HK-2 (cell line): ENCODE measurements around the gene THEMIS2.

Source experiments
- DNase-seq: peaks from one replicate; pipeline ENCODE4 v3.0.0-alpha.2; 2018; ENCODE audit not compliant: unreplicated experiment

Gene THEMIS2

DNA sequence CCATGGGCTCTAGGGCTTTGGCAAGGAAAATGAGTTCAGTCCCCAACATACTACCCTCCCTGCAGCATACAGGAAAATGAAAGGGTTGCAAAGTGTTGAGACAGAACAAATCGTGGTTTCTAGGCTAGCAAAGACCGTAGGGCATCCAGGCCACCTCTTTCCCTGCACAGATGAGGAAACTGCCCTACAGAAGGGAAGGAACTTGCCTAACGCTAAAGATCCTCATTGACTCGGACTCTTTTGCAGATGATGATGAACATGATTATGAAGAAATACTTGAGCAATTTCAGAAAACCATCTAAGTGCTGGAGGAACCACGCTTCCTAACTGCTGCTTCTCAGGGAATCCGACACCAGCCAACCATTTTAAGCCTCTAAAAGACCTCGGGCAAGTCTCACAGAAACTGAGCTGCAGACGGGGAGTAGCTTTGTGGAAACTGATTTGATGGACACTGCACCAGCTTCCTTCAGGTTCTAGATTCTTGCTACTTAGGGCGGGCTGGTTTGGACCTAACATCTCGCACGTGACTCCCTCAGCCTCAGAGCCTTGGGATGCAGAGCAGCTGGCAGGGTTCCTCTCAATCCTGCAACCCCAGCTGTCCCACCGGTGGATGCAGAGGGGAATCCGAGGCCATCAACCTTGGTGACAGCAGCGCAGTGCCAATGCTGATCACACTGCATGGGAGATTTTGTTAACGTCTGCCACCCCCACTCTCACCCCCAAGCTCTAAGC is 13.4 kb downstream of the THEMIS2 start:
- no peak for DNase-seq

DNA sequence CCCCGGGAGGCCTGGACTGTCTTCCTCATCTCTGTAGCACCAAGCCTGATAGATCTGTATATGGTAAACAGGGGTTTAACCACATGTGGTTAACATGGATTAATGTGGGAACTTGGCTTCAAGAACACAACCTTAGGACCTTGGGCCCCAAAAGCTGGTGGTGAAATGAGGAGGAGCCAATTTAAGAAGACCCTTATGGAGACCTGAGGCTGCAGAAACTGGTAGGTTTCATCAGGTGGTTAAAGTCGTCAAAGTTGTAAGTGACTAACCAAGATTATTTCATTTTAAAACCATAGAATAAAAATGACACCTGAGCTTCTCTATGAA is 14.0 kb downstream of the THEMIS2 start:
- DNase-seq: no peak

DNA sequence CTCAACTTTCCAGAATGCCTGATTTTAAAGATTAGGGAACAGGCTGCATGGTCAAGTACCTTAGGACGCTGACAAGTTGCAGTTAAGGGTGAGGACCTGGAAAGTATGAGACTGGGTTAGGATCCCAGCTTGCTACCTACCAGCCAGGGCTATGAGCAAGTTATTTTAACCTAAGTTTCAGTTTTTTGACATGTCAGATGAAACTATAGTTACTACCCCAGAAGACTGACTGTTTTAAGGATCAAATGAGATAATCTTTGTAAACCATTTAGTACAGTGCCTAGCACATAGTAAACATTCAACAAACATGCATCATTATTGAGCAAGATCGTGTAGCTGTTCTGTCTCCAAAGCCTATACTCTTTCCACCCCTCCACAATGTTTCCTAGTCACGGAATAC is 14.4 kb downstream of the THEMIS2 start:
- no peak for DNase-seq

DNA sequence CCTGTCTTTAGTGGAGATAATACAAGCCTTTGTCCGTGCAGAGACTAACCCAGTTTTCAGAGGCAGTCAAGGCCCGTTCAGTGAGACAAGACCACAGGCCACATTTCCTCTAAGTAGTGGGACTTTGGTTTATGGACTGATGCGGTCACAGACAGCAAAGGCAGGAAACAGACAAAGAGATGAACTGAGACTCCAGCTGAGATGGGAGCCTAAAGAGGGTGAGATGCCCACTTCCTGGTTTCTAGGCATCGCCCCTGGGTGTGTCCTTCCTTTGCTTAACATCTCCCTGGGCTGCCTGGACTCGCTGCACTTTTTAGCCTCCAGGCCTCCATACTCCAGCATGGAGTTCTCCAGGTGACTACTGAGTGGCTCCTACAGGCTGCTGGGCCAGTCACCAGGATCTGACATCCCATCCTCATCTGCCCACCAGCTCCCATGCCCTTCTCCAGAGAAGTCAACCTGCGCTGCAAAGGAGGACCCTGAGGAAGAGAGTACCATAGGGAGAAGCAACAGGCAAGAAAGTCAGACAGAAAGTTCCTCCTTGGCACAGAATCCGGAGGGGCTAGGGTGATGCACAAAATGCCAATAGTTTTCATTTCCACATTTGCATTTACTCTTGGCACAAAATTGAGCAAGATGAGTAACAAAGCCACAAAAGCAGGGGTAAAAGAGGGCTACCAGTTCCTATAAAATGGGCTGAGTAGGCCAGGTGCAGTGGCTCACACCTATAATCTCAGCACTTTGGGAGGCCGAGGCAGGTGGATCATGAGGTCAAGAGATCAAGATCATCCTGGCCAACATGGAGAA is 15.1 kb downstream of the THEMIS2 start:
- no peak for DNase-seq

DNA sequence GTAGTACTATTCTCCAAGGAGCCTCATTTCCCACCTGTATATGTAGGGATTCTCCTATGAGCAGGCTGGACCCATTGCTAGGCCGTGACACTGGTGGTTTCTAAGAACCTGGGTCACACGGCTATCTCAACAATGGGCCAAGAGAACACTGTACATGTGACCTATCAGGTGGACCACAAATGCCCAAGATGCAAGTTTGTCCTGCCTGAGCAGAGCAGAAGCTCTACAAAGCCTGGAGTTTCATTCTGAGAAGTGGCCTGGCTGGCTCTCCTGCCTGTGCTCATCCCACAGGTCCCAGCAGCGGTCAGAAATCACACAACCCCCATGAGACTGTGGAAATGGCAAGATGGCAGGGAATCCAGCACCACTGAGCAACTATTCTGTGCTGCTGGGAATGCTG is 17.2 kb downstream of the THEMIS2 start:
- no peak for DNase-seq

DNA sequence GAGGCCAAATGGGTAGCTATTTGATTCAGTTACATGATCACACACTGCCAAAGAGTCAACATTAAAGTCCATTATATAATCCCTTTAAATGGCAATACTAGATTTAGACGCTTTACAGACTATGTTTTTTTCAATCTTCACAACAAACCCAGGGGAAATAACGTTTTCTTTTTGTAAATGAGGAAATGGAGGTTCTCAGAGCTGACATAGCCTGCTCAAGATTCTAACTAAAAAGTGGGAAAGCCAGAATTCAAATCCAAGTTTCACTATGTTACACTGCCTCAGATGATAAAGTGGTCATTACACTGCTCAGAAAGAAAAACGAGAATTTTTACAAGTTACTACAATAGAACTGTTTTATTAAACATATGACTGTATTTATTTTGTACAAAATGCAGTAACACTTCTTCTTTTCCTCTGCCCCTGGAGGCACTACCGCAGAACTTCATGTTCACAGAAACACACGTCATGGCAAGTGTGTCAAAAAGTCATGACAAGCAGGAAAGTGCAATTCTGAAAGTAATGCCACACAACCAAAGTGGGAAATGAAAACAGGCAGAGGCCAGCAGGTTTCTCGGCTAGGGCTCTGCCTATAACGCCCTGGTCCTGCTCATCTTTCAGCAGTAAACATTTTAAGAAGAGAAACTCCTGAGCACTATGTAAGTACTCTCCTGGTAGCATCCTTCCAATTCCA is 19.0 kb downstream of the THEMIS2 start:
- DNase-seq: no peak

DNA sequence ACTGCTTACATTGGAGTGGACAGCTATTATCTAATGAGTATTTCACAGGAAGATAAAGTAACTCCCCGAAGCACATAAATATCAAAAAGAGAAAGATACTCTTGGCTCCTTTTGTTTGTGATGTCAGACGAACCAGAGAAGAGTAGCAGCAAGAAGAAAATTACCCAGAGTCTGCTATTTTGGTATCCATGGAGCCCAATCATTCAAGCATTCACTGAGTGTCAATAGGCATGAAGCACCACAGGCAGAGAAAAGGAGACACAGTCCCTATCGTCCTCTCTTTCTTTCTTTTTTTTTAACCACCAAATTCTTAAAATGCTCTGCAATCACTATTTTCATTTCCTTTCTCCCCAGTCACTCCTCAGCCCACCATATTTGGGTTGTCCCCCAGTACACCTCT is 22.2 kb downstream of the THEMIS2 start:
- no peak for DNase-seq

DNA sequence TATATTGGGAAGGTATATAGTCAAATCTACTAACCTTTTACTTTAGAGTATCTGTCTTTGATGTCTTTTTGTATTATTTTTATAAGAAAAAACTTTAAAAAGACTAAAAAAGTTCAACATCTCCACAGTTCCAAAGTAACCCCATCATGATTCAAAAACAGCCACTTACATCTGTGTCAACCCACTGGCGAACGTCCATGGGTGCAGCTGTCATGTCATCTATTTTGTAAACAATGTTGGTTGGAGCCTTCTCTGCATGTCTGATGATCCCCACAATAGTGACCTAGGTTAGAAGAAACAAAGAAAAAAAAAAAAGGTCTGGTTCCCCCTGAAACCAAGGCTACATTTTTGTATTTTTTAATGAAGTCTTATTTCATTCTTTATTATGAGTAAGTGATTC is 34.4 kb downstream of the THEMIS2 start:
- no peak for DNase-seq

DNA sequence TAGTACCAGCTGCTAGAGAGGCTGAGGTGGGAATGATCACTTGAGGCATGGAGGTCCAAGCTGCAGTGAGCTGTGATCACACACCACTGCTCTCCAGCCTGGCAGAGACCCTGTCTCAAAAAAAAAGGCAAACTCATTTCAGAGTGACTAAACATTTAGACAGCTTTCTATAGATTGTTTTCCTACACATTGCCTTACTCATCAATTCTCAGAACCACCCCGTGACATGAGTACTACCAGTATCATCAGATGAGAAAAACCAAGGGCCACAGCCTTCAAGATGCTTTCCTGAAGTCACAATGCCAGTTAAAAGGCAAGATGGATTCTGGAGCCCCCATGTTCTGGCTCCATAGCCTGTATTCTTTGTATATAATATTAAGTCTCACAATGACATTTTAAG is 40.1 kb downstream of the THEMIS2 start:
- DNase-seq: no peak

DNA sequence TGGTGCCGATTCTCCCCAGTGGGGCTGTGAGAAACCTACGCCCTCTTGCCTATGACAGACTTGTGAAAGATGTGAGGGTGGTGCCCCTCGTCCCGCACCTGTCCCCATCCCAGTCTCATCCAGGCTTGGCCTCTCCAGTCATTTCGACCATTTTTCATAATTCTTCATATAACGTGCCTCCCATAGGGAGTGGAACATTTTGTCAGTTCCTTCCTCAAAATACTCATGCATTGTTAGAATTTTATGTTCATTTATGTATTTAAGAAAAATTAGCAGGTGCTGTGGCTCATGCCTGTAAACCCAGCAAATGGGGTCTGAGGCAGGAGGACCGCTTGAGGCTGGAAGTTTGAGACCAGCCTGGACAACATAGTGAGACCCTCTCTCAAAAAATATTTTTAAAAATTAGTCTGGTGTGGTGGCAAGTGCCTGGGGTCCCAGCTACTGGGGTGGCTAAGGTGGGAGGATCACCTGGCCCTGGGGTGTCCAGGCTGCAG is 42.8 kb downstream of the THEMIS2 start:
- no peak for DNase-seq

DNA sequence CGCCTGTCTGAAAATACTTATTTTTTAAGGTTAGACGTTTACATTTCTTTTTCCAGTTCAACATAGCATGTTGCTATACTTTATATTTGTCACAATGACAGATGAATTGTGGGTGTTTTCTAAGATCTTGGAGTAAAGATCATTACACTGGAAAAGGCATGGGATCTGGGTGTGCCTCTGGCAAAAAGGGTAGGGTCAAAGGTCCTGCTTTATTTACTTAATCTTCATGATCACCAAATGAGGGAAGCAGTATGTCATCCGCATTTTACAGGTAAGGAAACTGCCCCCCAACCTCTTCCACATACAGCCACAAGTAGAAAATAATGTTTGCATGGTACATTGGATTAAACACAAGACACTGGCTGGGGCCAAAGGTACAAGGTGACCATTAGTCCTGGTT is 49.9 kb downstream of the THEMIS2 start:
- no peak for DNase-seq

DNA sequence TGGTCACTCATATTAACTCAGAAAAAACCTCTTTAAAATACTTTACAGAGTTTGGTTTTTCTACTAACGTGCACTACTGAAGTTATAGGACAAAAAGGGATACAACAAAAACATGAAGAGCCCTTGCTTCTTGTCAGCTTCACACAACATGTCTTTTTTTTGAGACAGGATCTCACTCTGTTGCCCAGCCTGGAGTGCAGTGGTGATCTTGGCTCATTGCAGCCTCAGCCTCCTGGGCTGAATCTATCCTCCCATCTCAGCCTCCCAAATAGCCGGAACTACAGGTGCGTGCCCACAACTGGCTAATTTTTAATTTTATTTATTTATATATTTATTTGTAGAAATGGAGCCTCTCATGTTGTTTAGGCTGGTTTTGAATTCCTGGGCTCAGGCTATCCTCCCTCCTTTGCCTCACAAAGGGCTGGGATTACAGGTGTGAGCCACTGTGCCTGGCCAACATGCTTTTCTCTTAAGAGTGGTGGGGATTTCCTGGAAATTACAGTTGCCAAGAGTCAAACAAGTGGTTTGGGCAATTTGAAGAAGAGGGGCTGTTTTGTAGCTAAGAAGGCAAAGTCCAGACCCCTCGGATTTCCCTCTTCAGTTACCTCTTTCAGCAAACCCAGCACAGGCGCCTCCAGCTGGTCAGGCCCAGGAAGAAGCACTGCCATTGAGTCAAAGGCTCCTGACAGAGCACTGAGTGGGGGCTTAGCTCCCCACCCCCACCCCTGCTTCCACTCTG is 56.0 kb downstream of the THEMIS2 start:
- no peak for DNase-seq

DNA sequence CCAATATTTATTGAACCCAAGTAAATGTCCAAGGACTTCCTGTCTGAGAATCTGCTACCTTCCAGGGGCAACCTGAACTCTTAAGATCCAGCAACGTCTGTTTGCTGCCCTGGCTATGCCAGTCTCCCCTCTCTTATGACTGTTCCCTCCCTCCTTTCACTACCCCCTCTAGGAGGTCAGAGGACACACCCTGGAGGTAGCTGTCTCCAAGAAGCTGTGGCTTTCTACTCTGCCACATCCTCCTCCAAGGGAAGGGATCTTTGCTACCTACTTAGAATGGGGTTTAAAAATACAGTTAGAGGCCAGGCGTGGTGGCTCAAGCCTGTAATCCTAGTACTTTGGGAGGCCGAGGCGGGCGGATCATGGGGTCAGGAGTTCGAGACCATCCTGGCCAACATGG is 58.8 kb downstream of the THEMIS2 start:
- no peak for DNase-seq

DNA sequence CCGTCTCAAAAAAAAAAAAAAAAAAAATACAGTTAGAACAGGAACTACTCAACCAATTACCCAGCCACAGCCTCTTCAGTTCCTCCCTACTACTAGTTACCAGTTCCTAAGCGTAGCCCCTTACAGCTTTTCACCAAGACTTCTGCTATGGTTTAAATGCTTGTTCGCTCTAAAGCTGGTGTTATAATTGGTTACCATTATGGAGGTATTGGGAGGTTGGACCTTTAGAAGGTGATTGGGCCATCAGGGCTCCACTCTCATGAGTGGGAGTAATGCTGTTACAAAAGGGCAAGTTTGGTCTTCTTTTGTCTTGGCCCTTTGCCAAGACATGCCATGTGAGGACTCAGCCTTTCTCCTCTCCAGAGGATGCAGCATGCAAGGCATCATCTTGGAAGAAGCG is 59.4 kb downstream of the THEMIS2 start:
- no peak for DNase-seq

DNA sequence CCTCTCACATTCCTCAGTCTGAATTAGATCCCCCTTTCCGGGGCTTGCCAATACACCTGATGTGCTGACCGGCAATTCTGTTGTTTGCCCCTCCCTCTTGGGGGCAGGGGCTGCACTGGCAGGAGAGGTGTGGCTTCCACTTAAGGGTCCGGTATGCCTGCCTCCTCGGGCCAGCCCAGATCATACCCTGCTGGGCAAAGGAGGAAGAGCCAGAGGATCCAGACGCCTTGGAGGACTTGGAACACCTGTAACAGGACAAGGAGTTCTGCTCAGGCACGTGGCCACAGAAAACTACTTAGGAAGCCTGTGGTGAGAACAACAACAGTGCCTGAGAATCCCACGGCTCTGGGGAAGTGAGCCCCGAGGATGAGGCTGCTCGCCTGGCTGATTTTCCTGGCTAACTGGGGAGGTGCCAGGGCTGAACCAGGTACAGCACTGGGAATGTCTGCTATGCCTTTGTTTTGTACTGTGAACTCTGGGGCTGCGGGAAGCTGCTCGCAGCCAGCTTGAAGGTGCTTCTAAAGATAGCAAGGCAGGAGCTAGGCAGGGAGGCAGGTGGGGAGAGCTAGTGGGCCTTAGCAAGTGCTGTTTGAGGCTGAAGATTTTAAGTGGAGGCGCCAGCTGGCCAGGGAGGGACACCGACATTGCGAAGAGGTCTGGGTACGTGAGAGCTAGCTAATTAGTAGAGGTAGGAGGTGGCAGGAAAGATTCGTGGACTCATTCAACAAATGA is 62.6 kb downstream of the THEMIS2 start, which contains the start of gene SMPDL3B:
TSS of gene SMPDL3B (plus strand) at position 183 of the 732 bp plus-strand sequence. CDS start at position 367, 184 bp downstream.
- DNase-seq: peak; percentile 71

DNA sequence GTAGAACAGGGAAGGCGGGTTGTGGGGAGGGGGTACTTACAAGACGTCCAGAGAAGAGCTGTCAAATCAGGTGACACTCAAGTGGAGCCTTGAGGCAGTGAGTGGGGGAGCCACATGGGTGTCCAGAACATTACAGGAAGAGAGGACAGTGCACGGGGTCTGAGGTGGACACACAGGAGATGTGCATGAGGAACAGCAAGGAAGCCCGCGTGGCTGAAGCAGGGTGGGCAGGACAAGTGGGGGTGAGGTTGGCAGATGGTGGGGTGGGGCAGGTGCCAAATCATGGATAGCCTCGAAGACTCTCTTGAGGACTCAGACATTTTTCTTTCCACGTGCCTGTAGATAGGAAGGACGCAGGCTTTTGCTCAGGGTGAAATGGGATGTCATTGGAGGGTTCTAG is 63.4 kb downstream of the THEMIS2 start:
- no peak for DNase-seq
